PC-3 (cell line): ENCODE measurements around the gene CCDC196. TPM values are rescaled to one million over a fixed set of nuclear protein-coding genes. Genes with fewer than 3 reads are reported as not detected.

Experiments used
- ATAC-seq: fragments of 200-7000 bp; cut with Tn5 transposase; 2 replicates; pipeline ENCODE4 v1.9.1; 2020; ENCODE audit warnings: mild to moderate bottlenecking, moderate library complexity
- Bru-seq: library from RNA; stranded (reverse); fragments of 400-500 nt; gene quantifications from one replicate; lab custom pipeline; 2021; lab: Mats Ljungman, UMichigan
- BruChase-seq, 2 experiments: library from RNA; stranded (reverse); fragments of 400-500 nt; gene quantifications; one replicate each; lab custom pipeline; 2021; lab: Mats Ljungman, UMichigan
- BruUV-seq: library from RNA; stranded (reverse); fragments of 400-500 nt; replicated peaks from 2 replicates; lab custom pipeline; 2021; lab: Mats Ljungman, UMichigan
- CTCF ChIA-PET: fragments of 300-600 bp; sonication (Branson Sonifier 250); formaldehyde crosslinking; loops from one replicate; lab custom pipeline; 2022; ENCODE audit warnings: antibody characterized with exemption; lab: Charles Lee
- POLR2A ChIA-PET: fragments of 300-600 bp; sonication (Branson Sonifier 250); formaldehyde crosslinking; loops from one replicate; lab custom pipeline; 2022; ENCODE audit warnings: antibody characterized with exemption; ENCODE audit not compliant: unreplicated experiment; lab: Charles Lee
- DNase-seq: peaks from one replicate; pipeline ENCODE4 v3.0.0-alpha.2; 2015
- H2AFZ ChIP-seq: fragments of 300-600 bp; sonication (generic); 2 replicates; pipeline ENCODE4 v1.6.0; 2016; ENCODE audit warnings: antibody characterized with exemption, low read length
- H3F3A ChIP-seq: fragments of 300-600 bp; sonication (generic); one replicate; pipeline ENCODE4 v1.6.0; 2017; ENCODE audit warnings: antibody characterized with exemption, low read length, control low read depth, mild to moderate bottlenecking; ENCODE audit not compliant: unreplicated experiment
- H3K27ac ChIP-seq: fragments of 300-600 bp; sonication (generic); 2 replicates; pipeline ENCODE4 v1.5.1; 2016; ENCODE audit warnings: mild to moderate bottlenecking, low read length
- H3K27me3 ChIP-seq: fragments of 300-600 bp; sonication (generic); 2 replicates; pipeline ENCODE4 v1.6.1; 2016; ENCODE audit warnings: low read length, mixed read lengths
- H3K36me3 ChIP-seq: fragments of 300-600 bp; sonication (generic); 2 replicates; pipeline ENCODE4 v1.6.1; 2016; ENCODE audit warnings: low read depth, mixed run types, low read length, mixed read lengths
- H3K4me1 ChIP-seq: fragments of 300-600 bp; sonication (generic); 2 replicates; pipeline ENCODE4 v1.5.1; 2016; ENCODE audit warnings: low read length; ENCODE audit not compliant: insufficient read depth
- H3K4me2 ChIP-seq: fragments of 300-600 bp; sonication (generic); 2 replicates; pipeline ENCODE4 v1.6.0; 2016; ENCODE audit warnings: low read length
- H3K4me3 ChIP-seq: fragments of 300-600 bp; sonication (generic); 2 replicates; pipeline ENCODE4 v1.5.1; 2016; ENCODE audit warnings: mild to moderate bottlenecking, low read length, mixed read lengths
- H3K79me2 ChIP-seq: fragments of 300-600 bp; sonication (generic); 2 replicates; pipeline ENCODE4 v1.6.1; 2017; ENCODE audit warnings: low read length, mixed read lengths
- H3K9ac ChIP-seq: fragments of 300-600 bp; sonication (generic); 2 replicates; pipeline ENCODE4 v1.6.0; 2016; ENCODE audit warnings: mild to moderate bottlenecking, low read length
- H3K9me2 ChIP-seq: fragments of 300-600 bp; sonication (generic); replicated peaks from 2 replicates; pipeline ENCODE4 v1.6.1; 2016; ENCODE audit warnings: mixed run types, low read length, mixed read lengths
- H3K9me3 ChIP-seq: fragments of 300-600 bp; sonication (generic); 2 replicates; pipeline ENCODE4 v1.6.1; 2016; ENCODE audit warnings: low read length, mixed read lengths
- H4K20me1 ChIP-seq: fragments of 300-600 bp; sonication (generic); 2 replicates; pipeline ENCODE4 v1.6.1; 2016; ENCODE audit warnings: low read length, mixed read lengths
- EZH2 ChIP-seq: fragments of 300-600 bp; sonication (generic); IDR thresholded peaks from one replicate; pipeline ENCODE4 v1.6.1; 2017; ENCODE audit warnings: antibody characterized with exemption, mild to moderate bottlenecking, low read length; ENCODE audit not compliant: unreplicated experiment
- EZH2phosphoT487 ChIP-seq: fragments of 300-600 bp; sonication (generic); IDR thresholded peaks from 2 replicates; pipeline ENCODE4 v1.6.1; 2018; ENCODE audit warnings: mild to moderate bottlenecking, antibody characterized with exemption, low read length, borderline replicate concordance
- intact Hi-C: fragments of 100-400 bp; cut with micrococcal nuclease; formaldehyde crosslinking; loops from 2 replicates; pipeline ENCODE4 v1.9.0; 2023
- long read RNA-seq: library from polyadenylated mRNA; unstranded; transcript quantifications from one replicate; pipeline ENCODE4 v2.0.0, GENCODE V29; 2021; ENCODE audit not compliant: unreplicated experiment
- total RNA-seq: library from RNA; depleted of rRNA; stranded (reverse); fragments of >200 nt; gene quantifications from 2 replicates; pipeline ENCODE4 v1.2.3, GENCODE V29; 2014; rRNA removed
- TF ChIP-seq, protein P1 (sequence below): fragments of 300-600 bp; sonication (generic); conservative IDR thresholded peaks from 2 replicates; pipeline ENCODE4 v1.5.1; 2017; ENCODE audit warnings: antibody characterized with exemption, low read depth, mild to moderate bottlenecking, low read length

The CCDC196 gene, protein sequence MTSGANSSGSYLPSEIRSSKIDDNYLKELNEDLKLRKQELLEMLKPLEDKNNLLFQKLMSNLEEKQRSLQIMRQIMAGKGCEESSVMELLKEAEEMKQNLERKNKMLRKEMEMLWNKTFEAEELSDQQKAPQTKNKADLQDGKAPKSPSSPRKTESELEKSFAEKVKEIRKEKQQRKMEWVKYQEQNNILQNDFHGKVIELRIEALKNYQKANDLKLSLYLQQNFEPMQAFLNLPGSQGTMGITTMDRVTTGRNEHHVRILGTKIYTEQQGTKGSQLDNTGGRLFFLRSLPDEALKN
- total RNA-seq (not detected in 2 replicates), Bru-seq, nascent RNA (percentile 16 among the genes with signal in this experiment), BruChase-seq, experiment 1, labeled RNA remaining after a 6-hour chase (percentile 28 among the genes with signal in this experiment), BruChase-seq, experiment 2, labeled RNA remaining after a 2-hour chase (percentile 22 among the genes with signal in this experiment)
- long read RNA-seq, partial matches to known transcripts: 0 of 6 reads
- long read RNA-seq, other reads (novel, unspliced or antisense): 6 of 6 reads

DNA sequence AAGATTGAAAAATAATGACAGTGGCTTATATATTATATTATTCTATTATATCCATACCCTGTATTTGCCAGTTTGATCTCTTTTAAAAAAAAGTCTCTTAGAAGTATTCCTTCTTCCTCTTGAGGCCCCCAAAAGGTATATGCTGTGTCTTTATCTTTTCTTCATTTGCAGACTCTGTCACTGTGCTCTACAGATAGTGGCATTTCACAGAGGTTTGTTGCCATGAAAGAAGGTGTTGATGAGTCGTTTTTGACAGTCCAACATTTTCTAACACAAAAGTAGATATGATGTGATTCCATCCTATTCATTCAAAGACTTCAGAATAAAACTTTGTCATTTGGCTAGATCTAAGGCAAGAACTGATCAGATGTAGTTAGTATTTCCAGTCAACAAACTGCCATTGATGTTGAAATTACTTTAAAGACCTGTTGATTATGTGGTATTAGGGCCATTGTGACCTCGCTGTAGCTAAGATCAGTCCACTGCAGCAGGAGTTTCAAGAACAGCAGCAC, at the start of gene CCDC196:
Gene CCDC196 (plus strand): TSS at position 462 of the 512 bp plus-strand sequence. CDS start 132 bp downstream, outside the sequence.
- ChIA-PET CTCF (no interaction called here), POLR2A (no interaction called here)
- no peaks in the 10 kb centered on the region for H3K27me3 ChIP-seq

DNA sequence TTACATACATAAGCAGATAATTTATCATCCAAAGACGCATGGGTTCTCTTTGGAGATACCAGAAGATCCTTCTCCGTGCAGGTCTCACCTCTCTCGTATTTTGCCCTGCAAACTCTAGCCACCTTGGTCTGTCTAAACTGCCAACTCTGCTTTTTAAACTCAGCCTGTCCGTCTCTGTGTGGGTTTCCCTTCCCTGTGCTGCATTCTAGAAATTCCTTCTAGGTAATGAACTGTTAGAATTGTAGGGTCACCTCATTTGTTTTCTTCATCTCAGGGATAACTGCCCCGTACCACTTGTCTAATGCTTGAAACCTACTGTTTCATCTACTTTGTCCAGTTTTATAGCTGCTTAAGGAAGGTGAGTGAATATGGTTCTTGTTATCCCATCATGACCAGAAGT, 45.4 kb upstream of the CCDC196 start:
- H4K20me1 ChIP-seq: no peaks in the 10 kb centered on the region
- H3K27ac ChIP-seq: no peak overlapping the region
- ChIA-PET POLR2A (no interaction called here), CTCF (no interaction called here)
- ATAC-seq (no peak), DNase-seq (no peak)
- no peaks in the 10 kb centered on the region for H3K79me2 ChIP-seq
- TF ChIP-seq, protein P1, sequence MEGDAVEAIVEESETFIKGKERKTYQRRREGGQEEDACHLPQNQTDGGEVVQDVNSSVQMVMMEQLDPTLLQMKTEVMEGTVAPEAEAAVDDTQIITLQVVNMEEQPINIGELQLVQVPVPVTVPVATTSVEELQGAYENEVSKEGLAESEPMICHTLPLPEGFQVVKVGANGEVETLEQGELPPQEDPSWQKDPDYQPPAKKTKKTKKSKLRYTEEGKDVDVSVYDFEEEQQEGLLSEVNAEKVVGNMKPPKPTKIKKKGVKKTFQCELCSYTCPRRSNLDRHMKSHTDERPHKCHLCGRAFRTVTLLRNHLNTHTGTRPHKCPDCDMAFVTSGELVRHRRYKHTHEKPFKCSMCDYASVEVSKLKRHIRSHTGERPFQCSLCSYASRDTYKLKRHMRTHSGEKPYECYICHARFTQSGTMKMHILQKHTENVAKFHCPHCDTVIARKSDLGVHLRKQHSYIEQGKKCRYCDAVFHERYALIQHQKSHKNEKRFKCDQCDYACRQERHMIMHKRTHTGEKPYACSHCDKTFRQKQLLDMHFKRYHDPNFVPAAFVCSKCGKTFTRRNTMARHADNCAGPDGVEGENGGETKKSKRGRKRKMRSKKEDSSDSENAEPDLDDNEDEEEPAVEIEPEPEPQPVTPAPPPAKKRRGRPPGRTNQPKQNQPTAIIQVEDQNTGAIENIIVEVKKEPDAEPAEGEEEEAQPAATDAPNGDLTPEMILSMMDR: no peak
- TF ChIP-seq EZH2: no peak
- no peak for TF ChIP-seq EZH2phosphoT487
- H3K4me1 ChIP-seq: 0 out of 2 replicates have a peak, but pooled peaks cover 3% of the 10 kb centered on the region
- intact Hi-C loops: no loop called here
- H3F3A ChIP-seq: no peaks in the 10 kb centered on the region
- H3K9ac ChIP-seq: no peak overlapping the region
- H3K9me2 ChIP-seq: no peaks in the 10 kb centered on the region
- no TSS peak for BruUV-seq
- H3K9me3 ChIP-seq: peaks cover 17% of the 10 kb centered on the region; the same call in 1 of the 2 replicates
- no peak overlapping the region for H3K4me2 ChIP-seq
- H3K27me3 ChIP-seq: no peaks in the 10 kb centered on the region
- H3K4me3 ChIP-seq: no peak overlapping the region
- peaks cover 4% of the 10 kb centered on the region; the same call in 1 of the 2 replicates for H3K36me3 ChIP-seq
- no peak overlapping the region for H2AFZ ChIP-seq

More for the DNA sequence above, at the start of gene CCDC196:
- Histone ChIP-seq H3K27ac (no peak within 1 kb of the TSS), H3K4me3 (no peak within 1 kb of the TSS), H3K9ac (no peak within 1 kb of the TSS), H3K79me2 (no peaks in the 10 kb centered on the region), H3K4me2 (no peak within 1 kb of the TSS), H2AFZ (no peak within 1 kb of the TSS), H3K36me3 (no peaks in the 10 kb centered on the region), H4K20me1 (no peaks in the 10 kb centered on the region), H3K9me3 (no peaks in the 10 kb centered on the region), H3K4me1 (no peaks in the 10 kb centered on the region), H3F3A (no peaks in the 10 kb centered on the region), H3K9me2 (no peaks in the 10 kb centered on the region)
- intact Hi-C loops: no loop called here
- BruUV-seq: no TSS peak
- ATAC-seq (no peak), DNase-seq (no peak)
- TF ChIP-seq, protein P1: no peak
- no peak for TF ChIP-seq EZH2
- TF ChIP-seq EZH2phosphoT487: no peak
